HCT116 (cell line): ENCODE results near the gene ZSCAN5B. TPM values are rescaled to one million over a fixed set of nuclear protein-coding genes. Genes with fewer than 3 reads are reported as not detected.

ENCODE experiments used
- ATAC-seq: fragments of 200-7000 bp; cut with Tn5 transposase; 2 replicates; pipeline ENCODE4 v1.9.1; 2020; ENCODE audit warnings: mild to moderate bottlenecking, moderate library complexity
- BruUV-seq: library from RNA; stranded (reverse); fragments of 400-500 nt; replicated peaks from 2 replicates; lab custom pipeline; 2021; lab: Mats Ljungman, UMichigan
- CTCF ChIA-PET: fragments of 300-600 bp; sonication (Branson Sonifier 250); formaldehyde crosslinking; loops from one replicate; lab custom pipeline; 2021; ENCODE audit warnings: antibody characterized with exemption; lab: Charles Lee
- POLR2A ChIA-PET: fragments of 300-600, 350-600 bp; sonication (Branson Sonifier 250); formaldehyde crosslinking; loops from one replicate; lab custom pipeline; 2021; ENCODE audit warnings: antibody characterized with exemption; lab: Charles Lee
- RAD21 ChIA-PET, 2 experiments: fragments of 300-600 bp; sonication (Branson Sonifier 250); formaldehyde crosslinking; loops; one replicate each; lab custom pipeline; 2023; ENCODE audit warnings: low total read pairs in 2 of 2; ENCODE audit not compliant: uncharacterized antibody in 2 of 2, unreplicated experiment in 2 of 2, low non-redundant PET in 1 of 2; lab: Charles Lee
- DNase-seq: peaks from one replicate; pipeline ENCODE4 v3.0.0-alpha.2; 2010; ENCODE audit warnings: low read depth, low spot score
- H2AFZ ChIP-seq: fragments of 200-600 bp; shearing (Covaris generic), sonication (generic); 2 replicates; pipeline ENCODE4 v1.6.1; 2017; ENCODE audit warnings: low read depth, mixed run types, mixed read lengths, antibody characterized with exemption, low read length; ENCODE audit not compliant: poor library complexity, severe bottlenecking
- H3K27ac ChIP-seq: 2 replicates; pipeline ENCODE4 v1.5.1; 2012; ENCODE audit warnings: low read depth, low read length
- H3K27me3 ChIP-seq: fragments of 200-600 bp; sonication (generic); 2 replicates; pipeline ENCODE4 v1.6.1; 2016; ENCODE audit warnings: mixed run types, low read length, mixed read lengths; ENCODE audit not compliant: insufficient read depth
- H3K36me3 ChIP-seq, 2 experiments: fragments of 200-500 bp in 1 of 2; fragments of 200-600 bp in 1 of 2; sonication (Bioruptor generic) in 1 of 2; sonication (generic) in 1 of 2; 2 replicates each; pipeline versions ENCODE4 v1.5.1 to v1.6.1; 2014 to 2016; ENCODE audit warnings: low read length in 2 of 2, inconsistent platforms in 1 of 2, mixed read lengths in 1 of 2, mixed run types in 1 of 2; ENCODE audit not compliant: insufficient read depth in 2 of 2, control insufficient read depth in 1 of 2
- H3K4me1 ChIP-seq, 2 experiments: fragments of 200-600 bp in 1 of 2; sonication (generic) in 1 of 2; 2 replicates each; pipeline versions ENCODE4 v1.5.1 to v1.6.1; 2012 to 2017; ENCODE audit warnings: low read length in 2 of 2, inconsistent platforms in 1 of 2, mild to moderate bottlenecking in 1 of 2, mixed read lengths in 1 of 2, mixed run types in 1 of 2, moderate library complexity in 1 of 2; ENCODE audit not compliant: insufficient read depth in 2 of 2, control insufficient read depth in 1 of 2
- H3K4me2 ChIP-seq: fragments of 200-600 bp; sonication (generic); 2 replicates; pipeline ENCODE4 v1.6.1; 2017; ENCODE audit warnings: mixed run types, low read length, mixed read lengths
- H3K4me3 ChIP-seq, 2 experiments: fragments of 200-600 bp in 1 of 2; sonication (generic) in 1 of 2; replicated peaks in 1 of 2; 2 replicates each; pipeline ENCODE4 v1.5.1; 2011 to 2016; ENCODE audit warnings: low read length in 2 of 2, control low read depth in 1 of 2, low read depth in 1 of 2, mild to moderate bottlenecking in 1 of 2, mixed read lengths in 1 of 2, mixed run types in 1 of 2
- H3K79me2 ChIP-seq: fragments of 200-600 bp; sonication (generic); 2 replicates; pipeline ENCODE4 v1.6.1; 2017; ENCODE audit warnings: mild to moderate bottlenecking, mixed run types, low read length, moderate library complexity, mixed read lengths; ENCODE audit not compliant: insufficient read depth
- H3K9ac ChIP-seq: fragments of 200-600 bp; sonication (generic); 2 replicates; pipeline ENCODE4 v1.6.1; 2016; ENCODE audit warnings: low read length, mixed read lengths
- H3K9me2 ChIP-seq: fragments of 200-600 bp; sonication (generic), shearing (Covaris generic); 2 replicates; pipeline ENCODE4 v1.6.1; 2017; ENCODE audit warnings: mixed run types, mild to moderate bottlenecking, moderate library complexity; ENCODE audit not compliant: insufficient read depth
- H3K9me3 ChIP-seq, 2 experiments: fragments of 200-500 bp in 1 of 2; fragments of 200-600 bp in 1 of 2; sonication (Bioruptor generic) in 1 of 2; sonication (generic) in 1 of 2; 2 replicates each; pipeline ENCODE4 v1.6.1; 2014 to 2017; ENCODE audit warnings: low read length in 2 of 2, mixed read lengths in 2 of 2, inconsistent platforms in 1 of 2, low read depth in 1 of 2, mild to moderate bottlenecking in 1 of 2, mixed run types in 1 of 2, moderate library complexity in 1 of 2; ENCODE audit not compliant: control insufficient read depth in 1 of 2, insufficient read depth in 1 of 2
- H4K20me1 ChIP-seq: fragments of 200-600 bp; sonication (generic), shearing (Covaris generic); 2 replicates; pipeline ENCODE4 v1.6.1; 2017; ENCODE audit warnings: mixed run types, mild to moderate bottlenecking, moderate library complexity; ENCODE audit not compliant: insufficient read depth
- CBX3 ChIP-seq: IDR thresholded peaks from 2 replicates; pipeline ENCODE4 v1.6.1; 2012; ENCODE audit warnings: low read depth
- EGR1 ChIP-seq: IDR thresholded peaks from 2 replicates; pipeline ENCODE4 v1.6.1; 2012; ENCODE audit warnings: low read depth
- JUND ChIP-seq: IDR thresholded peaks from 2 replicates; pipeline ENCODE4 v1.6.1; 2012
- POLR2A ChIP-seq: IDR thresholded peaks from 2 replicates; pipeline ENCODE4 v1.7.0; 2011; ENCODE audit warnings: borderline replicate concordance; ENCODE audit not compliant: insufficient read depth, insufficient read length; ENCODE audit errors: extremely low read depth
- RAD21 ChIP-seq: IDR thresholded peaks from 2 replicates; pipeline ENCODE4 v1.6.1; 2012; ENCODE audit warnings: low read depth, mild to moderate bottlenecking
- SIN3A ChIP-seq: IDR thresholded peaks from 2 replicates; pipeline ENCODE4 v1.6.1; 2012; ENCODE audit warnings: low read depth
- SP1 ChIP-seq: IDR thresholded peaks from 2 replicates; pipeline ENCODE4 v1.6.1; 2012; ENCODE audit warnings: low read depth
- SRF ChIP-seq: IDR thresholded peaks from 2 replicates; pipeline ENCODE4 v1.6.1; 2012; ENCODE audit warnings: low read depth
- ZNF274 ChIP-seq: fragments of 200-500 bp; sonication (Bioruptor generic); IDR thresholded peaks from 2 replicates; pipeline ENCODE4 v1.6.1; 2014; ENCODE audit warnings: mild to moderate bottlenecking, low read depth, low read length, inconsistent platforms
- intact Hi-C: fragments of 100-400 bp; cut with micrococcal nuclease; formaldehyde crosslinking; loops from 2 replicates; pipeline ENCODE4 v1.10.0; 2022
- total RNA-seq: library from RNA; stranded (reverse); gene quantifications from one replicate; pipeline ENCODE4 v1.2.1, GENCODE V29; 2021; ENCODE audit not compliant: unreplicated experiment

Gene ZSCAN5B
- total RNA-seq, 1 experiment from 2014 or later: not detected

GRCh38 chr19:56199687-56200086, 2.1 kb upstream of the ZSCAN5B start:
- H3K9ac ChIP-seq: no peak overlapping the region
- intact Hi-C loops: no loop called here
- no peaks in the 10 kb centered on the region for H3K36me3 ChIP-seq
- POLR2A ChIA-PET: no interaction called here
- no peak overlapping the region for H3K27ac ChIP-seq
- BruUV-seq: no TSS peak
- H3K9me2 ChIP-seq: no peaks in the 10 kb centered on the region
- no peaks in the 10 kb centered on the region for H3K4me1 ChIP-seq
- no peak for DNase-seq
- RAD21 ChIA-PET: no interaction called here
- H4K20me1 ChIP-seq: no peaks in the 10 kb centered on the region
- no peak overlapping the region for H2AFZ ChIP-seq
- no peaks in the 10 kb centered on the region for H3K9me3 ChIP-seq
- TF ChIP-seq JUND (no peak), POLR2A (no peak)
- CTCF ChIA-PET: interaction anchor here (1.0 kb wide), 1 partner anchor 110 kb away, joined by 3 read pairs; no protein-coding TSS in a partner anchor
- no peak overlapping the region for H3K4me3 ChIP-seq
- H3K4me2 ChIP-seq: no peak overlapping the region
- H3K27me3 ChIP-seq: no peaks in the 10 kb centered on the region; the same call in 1 of the 2 replicates
- H3K79me2 ChIP-seq: no peaks in the 10 kb centered on the region
- ATAC-seq: no peak

GRCh38 chr19:56193981-56194640, 3.5 kb downstream of the ZSCAN5B start:
- no peaks in the 10 kb centered on the region for H3K36me3 ChIP-seq
- H3K9ac ChIP-seq: no peak overlapping the region
- BruUV-seq: no TSS peak
- H3K9me2 ChIP-seq: no peaks in the 10 kb centered on the region
- CTCF ChIA-PET: interaction anchor here (1.0 kb wide), 1 partner anchor 118 kb away, joined by 3 read pairs; no protein-coding TSS in a partner anchor
- no peaks in the 10 kb centered on the region for H3K9me3 ChIP-seq
- DNase-seq: no peak
- no peak overlapping the region for H3K27ac ChIP-seq
- POLR2A ChIA-PET: no interaction called here
- H4K20me1 ChIP-seq: no peaks in the 10 kb centered on the region
- no peaks in the 10 kb centered on the region; the same call in 1 of the 2 replicates for H3K27me3 ChIP-seq
- H3K4me3 ChIP-seq: no peak overlapping the region
- ATAC-seq: no peak
- no peaks in the 10 kb centered on the region for H3K79me2 ChIP-seq
- no peak overlapping the region for H2AFZ ChIP-seq
- intact Hi-C loops: no loop called here
- TF ChIP-seq CBX3 (no peak), EGR1 (no peak), RAD21 (no peak), JUND (no peak), SRF (no peak), SP1 (no peak), ZNF274 (no peak), SIN3A (no peak)
- TF ChIP-seq, all 23 proteins: peak for 0
- RAD21 ChIA-PET: no interaction called here
- Histone ChIP-seq H3K4me2 (no peak overlapping the region), H3K4me1 (no peaks in the 10 kb centered on the region)
